Testis (tissue), 2 donors: ENCODE data around the gene NTSR2.

ENCODE experiments used
- POLR2A ChIP-seq: fragments of 450-650 bp; IDR thresholded peaks from one replicate; pipeline ENCODE4 v1.6.1; 2017; ENCODE audit warnings: antibody characterized with exemption, mild to moderate bottlenecking, moderate library complexity
- TF ChIP-seq, protein P1 (sequence below), 3 experiments: fragments of 450-650 bp in 2 of 3; fragments of 200-600 bp in 1 of 3; sonication (generic) in 1 of 3; IDR thresholded peaks; one replicate each; pipeline ENCODE4 v1.5.1; 2016 to 2019; ENCODE audit warnings: antibody characterized with exemption in 3 of 3, mild to moderate bottlenecking in 2 of 3, moderate library complexity in 1 of 3

DNA sequence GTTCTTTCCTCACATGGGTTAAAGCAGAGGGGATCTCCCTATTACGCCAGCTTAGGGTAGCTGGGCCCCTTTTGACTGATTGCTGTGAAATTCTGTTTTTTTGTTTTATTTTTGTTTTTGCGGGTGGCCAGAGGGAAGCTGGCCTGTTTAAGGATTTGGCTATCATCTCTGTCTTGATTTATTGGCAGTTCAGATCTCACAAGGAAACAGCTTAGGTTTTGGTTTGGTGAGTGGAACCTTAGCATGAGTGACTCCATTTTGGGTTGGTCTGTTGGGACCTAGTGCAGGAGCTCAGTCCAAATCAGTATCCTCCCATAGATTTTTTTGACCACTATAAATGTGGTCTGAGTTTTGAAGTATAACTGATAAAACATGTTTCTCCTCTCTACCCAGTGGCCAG, 25.6 kb upstream of the NTSR2 start:
- TF ChIP-seq, protein P1, sequence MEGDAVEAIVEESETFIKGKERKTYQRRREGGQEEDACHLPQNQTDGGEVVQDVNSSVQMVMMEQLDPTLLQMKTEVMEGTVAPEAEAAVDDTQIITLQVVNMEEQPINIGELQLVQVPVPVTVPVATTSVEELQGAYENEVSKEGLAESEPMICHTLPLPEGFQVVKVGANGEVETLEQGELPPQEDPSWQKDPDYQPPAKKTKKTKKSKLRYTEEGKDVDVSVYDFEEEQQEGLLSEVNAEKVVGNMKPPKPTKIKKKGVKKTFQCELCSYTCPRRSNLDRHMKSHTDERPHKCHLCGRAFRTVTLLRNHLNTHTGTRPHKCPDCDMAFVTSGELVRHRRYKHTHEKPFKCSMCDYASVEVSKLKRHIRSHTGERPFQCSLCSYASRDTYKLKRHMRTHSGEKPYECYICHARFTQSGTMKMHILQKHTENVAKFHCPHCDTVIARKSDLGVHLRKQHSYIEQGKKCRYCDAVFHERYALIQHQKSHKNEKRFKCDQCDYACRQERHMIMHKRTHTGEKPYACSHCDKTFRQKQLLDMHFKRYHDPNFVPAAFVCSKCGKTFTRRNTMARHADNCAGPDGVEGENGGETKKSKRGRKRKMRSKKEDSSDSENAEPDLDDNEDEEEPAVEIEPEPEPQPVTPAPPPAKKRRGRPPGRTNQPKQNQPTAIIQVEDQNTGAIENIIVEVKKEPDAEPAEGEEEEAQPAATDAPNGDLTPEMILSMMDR (IDR thresholded peaks at IDR 0.05), result no peak
- no peak for TF ChIP-seq POLR2A
